Breast epithelium (tissue), 3 donors: Measurements from ENCODE around the gene EFNA4.

Experiments
- CTCF ChIP-seq, 3 donors: fragments of 450-650 bp; IDR thresholded peaks; one replicate each; pipeline ENCODE4 v1.5.1; 2016 to 2017; ENCODE audit warnings: antibody characterized with exemption in 3 of 3, mild to moderate bottlenecking in 3 of 3, moderate library complexity in 3 of 3
- POLR2A ChIP-seq: fragments of 450-650 bp; IDR thresholded peaks from one replicate; pipeline ENCODE4 v1.6.1; 2016; ENCODE audit warnings: antibody characterized with exemption, mild to moderate bottlenecking, moderate library complexity

GRCh38 chr1:155091071-155092051 lies 27.8 kb downstream of the EFNA4 start:
- TF ChIP-seq CTCF (IDR thresholded peaks at IDR 0.05) (peak; percentile 95 to 98 (median 97)), POLR2A (no peak)
